GM12878 (cell line): Measurements from ENCODE around the gene DCBLD1. TPM values are rescaled to one million over a fixed set of nuclear protein-coding genes. Genes with fewer than 3 reads are reported as not detected.

Source experiments
- ATAC-seq: fragments of 200-7000 bp; cut with Tn5 transposase; 3 replicates; pipeline ENCODE4 v1.9.1; 2020; ENCODE audit warnings: mild to moderate bottlenecking, moderate library complexity
- BruUV-seq: library from RNA; stranded (reverse); fragments of 400-500 nt; replicated peaks from 2 replicates; lab custom pipeline; 2021; lab: Mats Ljungman, UMichigan
- CTCF ChIA-PET: fragments of 300-600 bp; sonication (Branson Sonifier 250); formaldehyde crosslinking; extraction: SDS; loops from one replicate; lab custom pipeline; 2021; ENCODE audit warnings: inconsistent platforms; lab: Yijun Ruan, JAX
- POLR2A ChIA-PET: fragments of 350-600 bp; formaldehyde crosslinking; extraction: SDS; loops from one replicate; lab custom pipeline; 2021; ENCODE audit warnings: inconsistent platforms; lab: Charles Lee
- RAD21 ChIA-PET: fragments of 300-600 bp; sonication (Branson Sonifier 250); formaldehyde crosslinking; loops from one replicate; lab custom pipeline; 2023; ENCODE audit warnings: antibody characterized with exemption; ENCODE audit not compliant: unreplicated experiment; lab: Charles Lee
- SMC1A ChIA-PET: fragments of 300-600 bp; sonication (Branson Sonifier 250); formaldehyde crosslinking; loops from one replicate; lab custom pipeline; 2023; ENCODE audit not compliant: unreplicated experiment, uncharacterized antibody; lab: Charles Lee
- DNase-seq: peaks from one replicate; pipeline ENCODE4 v3.0.0-alpha.2; 2011; ENCODE audit warnings: low read depth, low spot score
- FAIRE-seq: peaks from 3 replicates; lab custom pipeline; 2011; peaks lifted over from hg19 to GRCh38; lab: Jason Lieb, UNC
- H2AFZ ChIP-seq: 2 replicates; pipeline ENCODE4 v1.6.0; 2011; ENCODE audit warnings: low read depth, low read length, control low read depth; ENCODE audit not compliant: control insufficient read depth
- H3K27ac ChIP-seq: 2 replicates; pipeline ENCODE4 v1.5.1; 2011; ENCODE audit warnings: control low read depth; ENCODE audit not compliant: control insufficient read depth, insufficient read depth
- H3K27me3 ChIP-seq, 2 experiments: replicated peaks in 1 of 2; 2 replicates each; pipeline versions ENCODE4 v1.6.0 to v1.6.1; 2011; ENCODE audit warnings: low read length in 1 of 2; ENCODE audit not compliant: control insufficient read depth in 2 of 2, insufficient read depth in 2 of 2
- H3K36me3 ChIP-seq, 2 experiments: 2 replicates each; pipeline ENCODE4 v1.5.1; 2011; ENCODE audit warnings: low read length in 1 of 2; ENCODE audit not compliant: control insufficient read depth in 2 of 2, insufficient read depth in 2 of 2
- H3K4me1 ChIP-seq: 2 replicates; pipeline ENCODE4 v1.6.1; 2011; ENCODE audit warnings: mild to moderate bottlenecking, low read length, moderate library complexity, mixed read lengths; ENCODE audit not compliant: control insufficient read depth, insufficient read depth
- H3K4me2 ChIP-seq: 2 replicates; pipeline ENCODE4 v1.6.0; 2011; ENCODE audit warnings: control low read depth; ENCODE audit not compliant: control insufficient read depth, insufficient read depth
- H3K4me3 ChIP-seq: fragments of 200-600 bp; sonication (generic); 2 replicates; pipeline ENCODE4 v1.5.1; 2016
- H3K79me2 ChIP-seq: 2 replicates; pipeline ENCODE4 v1.6.0; 2011; ENCODE audit warnings: low read length; ENCODE audit not compliant: control insufficient read depth, insufficient read depth
- H3K9ac ChIP-seq: 2 replicates; pipeline ENCODE4 v1.8.0; 2011; ENCODE audit warnings: low read length, control low read depth, mixed read lengths; ENCODE audit not compliant: control insufficient read depth, insufficient read depth
- H3K9me3 ChIP-seq: replicated peaks from 3 replicates; pipeline ENCODE4 v1.5.1; 2011; ENCODE audit warnings: mild to moderate bottlenecking, low read length; ENCODE audit not compliant: control insufficient read depth, insufficient read depth
- H4K20me1 ChIP-seq: 2 replicates; pipeline ENCODE4 v1.6.0; 2011; ENCODE audit not compliant: control insufficient read depth, insufficient read depth
- ATF2 ChIP-seq: IDR thresholded peaks from 2 replicates; pipeline ENCODE4 v1.6.1; 2012; ENCODE audit warnings: low read length, inconsistent platforms
- ATF3 ChIP-seq: IDR thresholded peaks from 2 replicates; pipeline ENCODE4 v1.6.1; 2011; ENCODE audit warnings: low read depth, mild to moderate bottlenecking, low read length, moderate library complexity, borderline replicate concordance; ENCODE audit errors: extremely low read depth
- GATAD2B ChIP-seq: fragments of 450-650 bp; conservative IDR thresholded peaks from 2 replicates; pipeline ENCODE4 v1.6.1; 2017; ENCODE audit warnings: low read depth, mild to moderate bottlenecking, moderate library complexity
- HDGF ChIP-seq: fragments of 450-650 bp; IDR thresholded peaks from 2 replicates; pipeline ENCODE4 v1.6.1; 2016; ENCODE audit warnings: antibody characterized with exemption
- HSF1 ChIP-seq: fragments of 150-350 bp; IDR thresholded peaks from 2 replicates; pipeline ENCODE4 v1.6.1; 2014; ENCODE audit warnings: mild to moderate bottlenecking, low read depth, low read length
- IRF3 ChIP-seq: fragments of 450-650 bp; IDR thresholded peaks from 2 replicates; pipeline ENCODE4 v1.6.1; 2014; ENCODE audit warnings: mild to moderate bottlenecking
- LARP7 ChIP-seq: fragments of 450-650 bp; IDR thresholded peaks from 2 replicates; pipeline ENCODE4 v1.6.1; 2017; ENCODE audit warnings: mild to moderate bottlenecking
- MEF2B ChIP-seq: fragments of 450-650 bp; IDR thresholded peaks from 2 replicates; pipeline ENCODE4 v1.6.1; 2018; ENCODE audit warnings: mild to moderate bottlenecking, moderate library complexity; ENCODE audit not compliant: partially characterized antibody, poor library complexity, severe bottlenecking
- POLR2AphosphoS2 ChIP-seq: IDR thresholded peaks from 2 replicates; pipeline ENCODE4 v1.6.1; 2011; ENCODE audit warnings: low read depth, mild to moderate bottlenecking, low read length, improper control_type of control experiment, moderate library complexity
- SREBF2 ChIP-seq: IDR thresholded peaks from 2 replicates; pipeline ENCODE4 v1.6.1; 2012; ENCODE audit warnings: mild to moderate bottlenecking, low read length
- TBL1XR1 ChIP-seq: IDR thresholded peaks from 2 replicates; pipeline ENCODE4 v1.6.1; 2012; ENCODE audit warnings: low read depth, low read length, improper control_type of control experiment
- TCF3 ChIP-seq: IDR thresholded peaks from 2 replicates; pipeline ENCODE4 v1.6.1; 2012; ENCODE audit warnings: low read depth, mild to moderate bottlenecking, low read length, borderline replicate concordance; ENCODE audit not compliant: insufficient read depth
- ZNF384 ChIP-seq: IDR thresholded peaks from 2 replicates; pipeline ENCODE4 v1.6.1; 2012; ENCODE audit warnings: low read depth, mild to moderate bottlenecking, low read length, improper control_type of control experiment, borderline replicate concordance
- ZNF687 ChIP-seq: fragments of 450-650 bp; IDR thresholded peaks from 2 replicates; pipeline ENCODE4 v1.6.1; 2017; ENCODE audit warnings: mild to moderate bottlenecking, moderate library complexity
- WGBS: methylation state at CpG from one replicate; pipeline ENCODE4 v1.1.6; 2016; ENCODE audit warnings: low lambda C conversion rate; ENCODE audit not compliant: insufficient replicate concordance, insufficient coverage; ENCODE audit errors: missing lambda C conversion rate; 5-methylcytosine and 5-hydroxymethylcytosine counted together
- in situ Hi-C: fragments of 300-500 bp; cut with MboI; formaldehyde crosslinking; loops from 9 replicates; pipeline ENCODE4 v1.14.3; 2018; ENCODE audit warnings: mixed read lengths
- intact Hi-C: fragments of 100-400 bp; cut with micrococcal nuclease; formaldehyde crosslinking; loops from one replicate; pipeline ENCODE4 v1.14.2; 2022; ENCODE audit not compliant: unreplicated experiment
- polyA plus RNA-seq, 11 experiments: library from polyadenylated mRNA; depleted of rRNA in 4 of 11; unstranded in 6 of 11; stranded (reverse) in 5 of 11; fragments of >200 nt; fragmentation: Nextera tagmentation in 4 of 11; fragmentation: Illumina TruSeq in 1 of 11; extraction: Ambion mirVana in 4 of 11; extraction: Trizol in 1 of 11; gene quantifications; 1 replicate in 1 of 11; 2 replicates in 10 of 11; pipeline versions ENCODE4 v1.2.1 to v1.2.3, GENCODE V29; 2011 to 2016; ENCODE audit warnings: inconsistent platforms in 2 of 11, missing spikeins in 2 of 11, low read depth in 1 of 11
- total RNA-seq, 4 experiments: library from RNA; depleted of rRNA in 3 of 4; stranded (reverse); fragments of >200 nt in 3 of 4; fragmentation: Illumina TruSeq in 1 of 4; extraction: Trizol in 1 of 4; gene quantifications; 2 replicates each; pipeline versions ENCODE4 v1.2.1 to v1.2.3, GENCODE V29; 2013 to 2021

Gene DCBLD1
- total and polyA plus RNA-seq, 10 of the 15 experiments (the other 5 are each of a cell fraction or from before 2014, with no cell fraction given) = 0.92 to 9.2 (median 8.3) TPM

- TF ChIP-seq LARP7 (no peak), ZNF384 (no peak), IRF3 (no peak)
These were observed 108.0 kb downstream of the DCBLD1 start (continued) for GRCh38 chr6:117590447-117590846.

GRCh38 chr6:117591405-117591804 lies 108.9 kb downstream of the DCBLD1 start:
- Histone ChIP-seq H3K4me1 (no peaks in the 10 kb centered on the region), H3K9me3 (no peaks in the 10 kb centered on the region; the same call in 2 of the 3 replicates), H4K20me1 (no peaks in the 10 kb centered on the region), H3K27ac (no peak overlapping the region), H3K36me3 (0 out of 4 replicates have a peak, but pooled peaks cover 0 to 3% of the 10 kb centered on the region in 2 experiments), H3K27me3 (no peaks in the 10 kb centered on the region), H3K4me2 (no peak overlapping the region), H3K9ac (no peak overlapping the region), H3K79me2 (peaks cover 7% of the 10 kb centered on the region), H3K4me3 (no peak overlapping the region), H2AFZ (no peak overlapping the region)
- BruUV-seq = no TSS peak
- in situ Hi-C loops = no loop called here
- no peak for ATAC-seq
- DNase-seq = no peak
- no peak for FAIRE-seq
- RAD21 ChIA-PET = no interaction called here
- SMC1A ChIA-PET = interaction anchor here (1.2 kb wide), 1 partner anchor 59 kb away, joined by 4 read pairs; no protein-coding TSS in a partner anchor
- 83% methylated on average over 3 of the region's 3 CpGs for WGBS
- intact Hi-C loops = no loop called here
- POLR2A ChIA-PET = no interaction called here
- CTCF ChIA-PET = no interaction called here
- no peak for TF ChIP-seq TBL1XR1
- no peak for TF ChIP-seq HSF1
- no peak for TF ChIP-seq ZNF687
- no peak for TF ChIP-seq POLR2AphosphoS2
- no peak for TF ChIP-seq HDGF
- TF ChIP-seq TCF3 = no peak
- no peak for TF ChIP-seq ATF3
- no peak for TF ChIP-seq GATAD2B
- no peak for TF ChIP-seq ATF2
- no peak for TF ChIP-seq MEF2B
- no peak for TF ChIP-seq SREBF2
